NCI-H345 (cell line): ENCODE data around the gene SIK2.
"Not testable (repeated sequence)": the region's sequence is repeated elsewhere in the genome, so short reads cannot be mapped to it uniquely, and the experiment has no call there.

Source experiments
- DNase-seq: peaks from one replicate; lab custom pipeline; 2025; lab: John Stamatoyannopoulos, UW

The SIK2 gene

GRCh38 chr11:111624608-111625007, 22.4 kb downstream of the SIK2 start:
- no peak for DNase-seq

- DNase-seq = no peak
Measured at GRCh38 chr11:111627591-111627990, 25.3 kb downstream of the SIK2 start.

GRCh38 chr11:111629499-111629898, 27.2 kb downstream of the SIK2 start:
- DNase-seq = no peak

- no peak for DNase-seq
Measured at GRCh38 chr11:111631024-111631665, 28.9 kb downstream of the SIK2 start.

- DNase-seq = no peak
Measured at GRCh38 chr11:111631666-111632039, 29.4 kb downstream of the SIK2 start.

- no peak for DNase-seq
Measured at GRCh38 chr11:111632516-111633220, 30.4 kb downstream of the SIK2 start.

- DNase-seq = peak; percentile 66
Measured at GRCh38 chr11:111633248-111633647, 31.0 kb downstream of the SIK2 start.

GRCh38 chr11:111633756-111634362, 31.6 kb downstream of the SIK2 start:
- DNase-seq = no peak

GRCh38 chr11:111634981-111635705, 32.9 kb downstream of the SIK2 start:
- no peak for DNase-seq

GRCh38 chr11:111635706-111636045, 33.4 kb downstream of the SIK2 start:
- DNase-seq = peak; percentile 54

- no peak for DNase-seq
Measured at GRCh38 chr11:111637885-111638284, 35.6 kb downstream of the SIK2 start.

- DNase-seq = no peak
Measured at GRCh38 chr11:111639226-111639925, 37.1 kb downstream of the SIK2 start.

- no peak for DNase-seq
Measured at GRCh38 chr11:111641339-111642015, 39.2 kb downstream of the SIK2 start.

- no peak for DNase-seq
Measured at GRCh38 chr11:111642542-111642941, 40.3 kb downstream of the SIK2 start.

- no peak for DNase-seq
Measured at GRCh38 chr11:111644922-111645321, 42.7 kb downstream of the SIK2 start.

GRCh38 chr11:111645657-111646316, 43.5 kb downstream of the SIK2 start:
- DNase-seq = no peak

GRCh38 chr11:111651336-111651735, 49.1 kb downstream of the SIK2 start:
- peak; percentile 29 for DNase-seq

GRCh38 chr11:111652184-111652583, 49.9 kb downstream of the SIK2 start:
- DNase-seq = no peak

- no peak for DNase-seq
Measured at GRCh38 chr11:111654601-111655000, 52.4 kb downstream of the SIK2 start.

GRCh38 chr11:111655924-111656323, 53.7 kb downstream of the SIK2 start:
- no peak for DNase-seq

- not testable (repeated sequence) for DNase-seq
Measured at GRCh38 chr11:111657905-111658304, 55.7 kb downstream of the SIK2 start.
